Measurements from ENCODE around the gene USP54.

DNA sequence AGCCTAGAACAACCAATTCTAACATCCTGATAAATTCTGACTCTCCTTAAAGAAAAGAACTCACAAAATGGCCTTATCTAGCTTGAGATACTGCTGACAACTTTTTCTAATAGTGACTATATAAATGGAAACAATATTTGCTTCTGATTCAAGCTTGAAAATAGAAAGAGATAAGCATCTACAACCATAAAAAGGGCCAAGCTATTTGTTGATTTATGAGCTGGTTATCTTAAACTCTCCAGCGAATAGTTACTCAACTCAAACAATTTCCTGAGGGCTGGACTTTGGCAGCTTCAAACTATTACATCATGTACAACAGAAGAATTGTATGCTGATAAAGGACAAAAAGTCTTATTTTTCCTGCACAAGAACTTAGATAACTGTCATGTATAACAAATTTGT, 4.6 kb downstream of the USP54 start:
- TF ChIP-seq POLR2A (IDR thresholded peaks at IDR 0.05) = no peak
- TF ChIP-seq, protein P1, sequence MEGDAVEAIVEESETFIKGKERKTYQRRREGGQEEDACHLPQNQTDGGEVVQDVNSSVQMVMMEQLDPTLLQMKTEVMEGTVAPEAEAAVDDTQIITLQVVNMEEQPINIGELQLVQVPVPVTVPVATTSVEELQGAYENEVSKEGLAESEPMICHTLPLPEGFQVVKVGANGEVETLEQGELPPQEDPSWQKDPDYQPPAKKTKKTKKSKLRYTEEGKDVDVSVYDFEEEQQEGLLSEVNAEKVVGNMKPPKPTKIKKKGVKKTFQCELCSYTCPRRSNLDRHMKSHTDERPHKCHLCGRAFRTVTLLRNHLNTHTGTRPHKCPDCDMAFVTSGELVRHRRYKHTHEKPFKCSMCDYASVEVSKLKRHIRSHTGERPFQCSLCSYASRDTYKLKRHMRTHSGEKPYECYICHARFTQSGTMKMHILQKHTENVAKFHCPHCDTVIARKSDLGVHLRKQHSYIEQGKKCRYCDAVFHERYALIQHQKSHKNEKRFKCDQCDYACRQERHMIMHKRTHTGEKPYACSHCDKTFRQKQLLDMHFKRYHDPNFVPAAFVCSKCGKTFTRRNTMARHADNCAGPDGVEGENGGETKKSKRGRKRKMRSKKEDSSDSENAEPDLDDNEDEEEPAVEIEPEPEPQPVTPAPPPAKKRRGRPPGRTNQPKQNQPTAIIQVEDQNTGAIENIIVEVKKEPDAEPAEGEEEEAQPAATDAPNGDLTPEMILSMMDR (IDR thresholded peaks at IDR 0.05) = no peak

Measured in uterus (tissue), 2 donors.